GM15510 (cell line): ENCODE measurements around the gene DISC1.

ENCODE experiments used
- POLR2A ChIP-seq: IDR thresholded peaks from 3 replicates; pipeline ENCODE4 v1.6.1; 2011; ENCODE audit warnings: borderline replicate concordance; ENCODE audit not compliant: insufficient read length; ENCODE audit errors: extremely low read depth

Gene DISC1

GRCh38 chr1:231981675-231982074 lies 355.1 kb downstream of the DISC1 start:
- no peak for TF ChIP-seq POLR2A

GRCh38 chr1:231982871-231983587 lies 356.4 kb downstream of the DISC1 start:
- no peak for TF ChIP-seq POLR2A

DNA sequence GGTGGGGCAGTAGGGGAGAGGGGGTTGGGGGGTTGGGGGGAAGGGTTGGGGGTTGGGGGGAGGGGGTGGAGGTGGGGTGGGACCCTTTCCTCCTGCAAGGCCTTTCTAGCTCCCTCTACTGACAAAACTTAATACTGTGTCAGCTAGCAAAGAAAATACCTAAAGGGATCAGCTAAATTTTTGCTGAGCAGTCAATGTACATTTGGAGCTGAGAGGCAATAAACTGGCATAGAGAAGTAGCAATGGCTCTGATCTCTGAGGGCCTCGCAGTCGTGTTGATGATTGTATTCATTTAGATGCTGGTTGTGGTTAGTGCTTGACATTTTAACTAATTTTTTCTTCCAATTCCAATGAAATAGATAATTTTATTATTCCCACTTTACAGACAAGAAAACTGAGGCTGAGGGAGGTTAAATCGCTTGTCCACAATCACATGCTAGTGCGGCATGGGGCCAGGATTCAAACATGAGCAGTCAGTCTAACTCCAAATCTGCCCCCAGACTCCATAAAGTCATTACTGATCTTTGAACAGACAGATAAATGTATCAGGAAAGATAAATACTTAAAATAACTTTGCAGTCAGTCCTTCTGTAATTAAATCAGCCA lies 357.1 kb downstream of the DISC1 start:
- no peak for TF ChIP-seq POLR2A

DNA sequence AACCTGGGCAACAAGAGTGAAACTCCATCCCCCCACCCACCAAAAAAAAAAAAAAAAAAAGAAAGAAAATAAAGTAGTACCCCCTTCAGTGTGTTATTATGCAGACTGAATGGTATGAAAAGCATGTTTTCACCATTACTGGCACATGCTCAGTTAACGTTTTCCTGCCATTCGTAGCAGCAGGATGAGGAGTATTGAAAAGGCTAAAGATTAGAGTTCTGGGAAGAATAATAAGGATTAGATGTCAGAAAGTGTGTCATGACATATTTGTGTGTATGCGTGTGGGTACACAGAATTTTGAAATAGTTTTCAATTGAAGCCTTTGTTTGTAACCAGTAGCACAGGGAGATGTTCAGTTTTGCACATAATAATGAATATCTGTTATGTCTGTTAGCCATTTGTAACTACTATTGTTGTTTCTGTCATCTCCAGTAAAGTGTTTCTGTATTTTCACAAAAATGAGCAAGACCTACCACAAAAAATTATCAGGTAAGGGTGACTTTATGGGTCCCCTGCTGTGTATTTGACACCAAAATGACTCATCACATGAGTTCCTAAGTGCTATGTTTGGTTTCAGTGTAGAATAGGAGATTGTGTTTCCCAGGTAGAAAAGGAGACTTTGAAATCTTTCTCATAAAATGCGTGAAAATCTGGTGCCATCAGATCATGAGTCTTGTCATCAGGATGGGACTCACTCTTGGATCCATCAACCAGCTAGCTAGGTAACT lies 358.9 kb downstream of the DISC1 start:
- no peak for TF ChIP-seq POLR2A

DNA sequence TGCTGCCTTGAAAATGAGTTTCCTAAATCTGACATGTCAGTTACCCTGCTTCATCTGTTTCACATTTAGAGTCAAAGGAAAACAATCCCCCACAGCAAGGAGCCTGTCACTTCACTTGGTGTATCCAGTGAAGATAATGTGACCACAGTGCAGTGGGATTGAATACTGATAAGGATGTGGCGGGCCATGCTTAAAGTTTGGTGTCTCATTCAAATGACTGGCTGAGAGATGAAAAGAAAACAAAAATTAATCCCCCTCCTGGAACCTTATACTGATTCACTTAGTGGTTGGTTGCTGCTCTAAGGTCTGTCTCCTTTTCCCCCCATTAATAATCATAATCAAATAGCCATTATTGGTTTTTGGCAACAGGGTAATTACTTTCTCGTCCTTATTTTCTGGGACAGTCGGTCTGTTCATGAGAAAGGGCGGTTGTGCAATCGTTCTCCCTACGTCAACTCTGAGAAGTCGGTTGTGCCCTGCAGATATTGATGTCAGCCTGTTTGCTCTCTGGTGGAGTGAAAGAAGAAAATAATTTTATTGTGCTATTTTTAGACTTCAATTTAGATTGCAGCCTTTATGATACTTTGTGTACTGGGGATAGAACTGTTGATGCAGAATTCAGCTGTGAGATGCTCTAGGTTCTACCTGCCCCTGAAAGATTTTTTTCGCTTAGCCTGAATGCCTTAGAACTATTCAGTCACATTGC lies 360.2 kb downstream of the DISC1 start:
- TF ChIP-seq POLR2A = no peak

- TF ChIP-seq POLR2A = no peak
Observed at GRCh38 chr1:231990388-231990787, 363.8 kb downstream of the DISC1 start.

GRCh38 chr1:231991231-231991630 lies 364.6 kb downstream of the DISC1 start:
- TF ChIP-seq POLR2A = no peak

DNA sequence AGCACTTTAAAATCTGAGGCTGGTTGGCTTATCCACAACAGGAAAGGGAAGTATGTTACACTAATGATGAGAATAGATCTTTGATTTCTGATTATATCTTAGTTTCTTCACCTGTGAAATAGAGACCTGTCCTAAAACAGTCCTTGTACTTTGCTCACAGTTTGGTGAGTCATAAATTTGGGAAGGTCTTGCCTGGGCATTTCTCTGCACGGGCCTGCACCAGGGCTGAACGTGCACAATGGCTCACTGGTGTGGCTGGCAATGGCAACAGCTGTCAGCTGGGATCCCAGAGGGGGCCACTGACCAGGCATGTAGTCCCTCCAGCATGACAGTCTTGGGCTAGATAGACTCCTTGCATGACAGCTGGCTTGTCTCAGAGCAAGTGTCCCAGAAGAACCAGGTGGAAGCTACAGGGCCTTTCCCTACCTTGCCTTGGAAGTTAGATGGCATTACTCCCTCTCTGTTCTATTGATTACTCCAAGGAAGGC lies 367.4 kb downstream of the DISC1 start:
- no peak for TF ChIP-seq POLR2A

DNA sequence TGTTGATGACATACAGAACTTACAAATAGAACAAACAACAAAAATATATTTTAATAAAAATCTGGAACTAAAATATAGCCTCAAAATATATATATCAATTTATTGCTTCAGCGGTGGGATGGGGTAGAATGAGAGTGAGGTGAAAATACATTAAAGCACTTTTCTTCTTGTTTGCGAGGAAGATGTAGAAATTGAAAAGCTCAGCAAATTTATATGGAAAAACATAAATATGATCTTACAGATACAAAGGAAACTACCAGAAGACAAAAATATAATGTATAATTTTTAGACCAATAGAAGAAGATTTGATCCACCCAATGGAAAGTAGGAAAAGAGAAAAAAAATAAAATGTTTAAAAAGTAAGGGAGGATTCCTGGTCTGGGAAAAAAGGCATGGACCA lies 372.2 kb downstream of the DISC1 start:
- TF ChIP-seq POLR2A = no peak

DNA sequence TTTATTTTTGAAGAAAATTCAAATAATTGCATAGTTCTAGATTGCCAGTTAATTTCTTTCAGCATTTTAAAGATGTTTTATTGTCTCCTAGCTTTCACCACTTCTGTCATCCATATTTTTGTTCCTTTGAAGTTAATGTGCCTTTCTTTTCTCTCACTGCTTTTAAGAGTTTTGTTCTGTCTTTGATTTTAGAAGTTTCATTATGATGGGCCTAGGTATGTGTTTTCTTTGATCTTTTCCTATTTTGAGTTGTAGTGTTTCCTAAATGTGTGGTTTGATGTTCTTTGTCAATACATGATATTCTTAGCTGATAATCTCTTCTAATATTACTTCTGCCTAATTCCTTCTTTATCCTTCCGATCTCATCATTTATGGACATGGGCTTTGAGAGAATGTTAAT lies 378.7 kb downstream of the DISC1 start:
- TF ChIP-seq POLR2A = no peak

- no peak for TF ChIP-seq POLR2A
Observed at GRCh38 chr1:232009741-232010140, 383.2 kb downstream of the DISC1 start.

- TF ChIP-seq POLR2A = no peak
Observed at GRCh38 chr1:232011961-232012360, 385.4 kb downstream of the DISC1 start.

DNA sequence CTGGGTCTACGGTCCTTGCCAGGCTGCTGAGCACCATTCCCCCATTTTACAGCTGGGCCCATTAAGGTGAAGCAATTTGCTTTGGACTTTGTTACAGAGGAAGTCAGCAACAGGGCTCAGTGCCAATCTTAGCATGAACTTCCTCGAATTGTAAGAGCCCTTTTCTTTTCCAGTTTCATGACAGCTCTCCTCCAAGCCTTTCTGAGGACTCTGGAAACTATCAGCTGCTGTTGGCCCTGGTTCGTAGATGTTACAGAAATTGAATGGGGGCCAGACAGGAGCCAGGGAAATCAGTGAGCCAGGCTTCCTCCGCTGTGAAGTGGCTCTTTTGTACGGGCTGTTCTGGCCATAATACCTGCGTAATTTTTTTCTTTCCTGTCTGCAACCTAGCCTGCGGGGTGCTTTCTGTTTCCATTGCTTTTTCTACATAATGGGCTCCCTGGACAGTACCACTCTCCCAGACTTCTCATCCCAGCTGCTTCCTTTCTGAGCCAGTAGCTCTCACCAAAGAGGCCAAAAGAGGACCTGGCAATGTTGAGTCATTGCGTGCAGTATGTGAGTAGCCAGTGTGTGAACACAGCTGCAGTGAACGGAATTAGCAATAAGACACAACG lies 386.3 kb downstream of the DISC1 start:
- no peak for TF ChIP-seq POLR2A

- no peak for TF ChIP-seq POLR2A
Observed at GRCh38 chr1:232014941-232015340, 388.4 kb downstream of the DISC1 start.
